Bronchus fibroblast of lung (primary cell): Measurements from ENCODE around the gene SMCO1. TPM values are rescaled to one million over a fixed set of nuclear protein-coding genes. Genes with fewer than 3 reads are reported as not detected.

Experiments used
- total RNA-seq: library from RNA; depleted of rRNA; stranded (reverse); fragments of >200 nt; gene quantifications from 2 replicates; pipeline ENCODE4 v1.2.3, GENCODE V29; 2015

The SMCO1 gene, protein sequence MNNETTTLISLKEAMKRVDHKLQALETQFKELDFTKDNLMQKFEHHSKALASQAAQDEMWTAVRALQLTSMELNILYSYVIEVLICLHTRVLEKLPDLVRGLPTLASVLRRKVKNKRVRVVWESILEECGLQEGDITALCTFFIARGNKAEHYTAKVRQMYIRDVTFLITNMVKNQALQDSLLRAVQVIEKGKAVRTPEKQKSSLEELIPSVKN
- 0.15 and 0.34 TPM in 2 replicates for total RNA-seq

DNA sequence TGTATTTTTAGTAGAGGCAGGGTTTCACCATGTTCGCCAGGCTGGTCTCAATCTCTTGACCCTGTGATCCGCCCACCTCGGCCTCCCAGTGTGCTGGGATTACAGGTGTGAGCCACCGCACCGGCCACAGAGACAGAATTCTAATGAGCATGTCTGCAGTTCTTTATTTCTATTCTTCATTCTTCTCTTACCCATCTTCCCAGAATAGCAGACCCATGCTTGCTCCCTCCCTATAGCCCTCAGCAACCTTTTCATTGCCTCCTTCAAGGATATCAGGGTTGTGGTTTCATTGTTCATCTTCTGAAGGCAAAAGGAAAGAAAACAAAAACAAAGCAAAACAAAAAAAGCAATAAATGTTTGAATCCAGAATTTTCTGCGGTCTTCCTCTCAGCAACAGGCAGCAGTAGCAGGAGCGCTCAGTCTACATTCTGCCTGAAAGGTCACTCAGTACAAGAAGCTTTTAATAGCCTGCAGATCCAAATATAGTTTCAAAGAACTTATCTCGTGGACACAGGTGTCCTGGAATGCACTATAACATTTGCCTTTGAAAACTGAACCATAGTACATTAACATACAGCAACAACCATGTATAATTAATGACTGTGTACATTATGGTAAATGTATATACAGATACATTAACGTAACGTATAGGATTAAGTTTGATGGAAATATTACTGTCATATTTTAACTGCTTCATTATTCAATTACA lies at the start of gene SMCO1:
SMCO1 (minus strand) TSS at position 434 of the 709 bp plus-strand sequence; CDS start at position 297, 137 bp downstream.

DNA sequence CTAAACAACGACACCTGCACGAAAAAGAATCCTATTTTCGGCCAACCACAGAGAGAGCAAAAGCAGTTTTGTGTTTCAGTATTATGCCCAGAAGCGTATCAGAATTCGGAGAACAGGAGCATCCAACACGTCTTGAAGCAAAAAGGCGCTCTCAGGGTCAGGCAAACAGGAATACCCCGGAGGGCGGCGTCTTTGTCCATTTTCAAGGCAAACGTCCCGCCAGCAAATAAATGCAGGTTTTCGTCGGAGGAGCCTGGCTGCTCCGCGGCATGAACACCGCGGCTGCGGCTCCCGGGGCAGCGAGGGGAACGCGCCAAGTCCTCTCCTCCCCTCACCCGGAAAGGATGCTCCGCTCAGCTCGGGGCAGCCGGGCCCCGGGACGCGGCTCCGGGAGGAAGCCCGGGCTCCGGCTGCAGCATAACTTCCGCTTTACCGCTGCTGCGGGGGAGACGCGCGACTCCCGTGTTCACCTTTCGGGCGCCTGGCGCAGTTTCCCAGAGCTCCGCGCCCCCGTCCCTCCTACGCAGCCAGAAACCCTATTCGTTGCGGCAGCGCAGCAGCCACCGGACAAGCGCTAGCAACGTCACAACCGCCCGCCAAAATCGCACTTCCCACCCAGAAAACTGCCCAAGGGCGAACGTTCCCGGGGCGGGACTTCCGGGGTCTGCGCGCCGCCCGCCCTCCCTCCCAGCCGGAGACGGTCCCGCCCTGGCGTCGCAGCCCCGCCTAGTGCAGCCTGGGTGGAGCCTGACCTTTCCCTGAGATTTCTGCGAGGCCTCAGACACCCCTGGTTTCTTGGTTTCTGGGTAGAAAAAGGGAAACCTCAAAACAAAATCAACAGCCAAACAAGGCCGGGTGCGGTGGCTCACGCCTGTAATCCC lies 11.7 kb downstream of the SMCO1 start, which contains the start of gene RNF168:
RNF168 (minus strand) TSS at position 573 of the 881 bp plus-strand sequence. CDS start 595 bp downstream, outside the sequence.

Other genes with a start within 250 kb of the SMCO1 start
- gene PCYT1A, start 227.6 kb downstream of the SMCO1 start, total RNA-seq, result 55.0 and 60.2 TPM in 2 replicates
- 19.5 and 20.3 TPM in 2 replicates for gene DYNLT2B, start 197.1 kb downstream of the SMCO1 start, total RNA-seq
- 0.45 TPM in 1 of 2 replicates, not detected in the other for gene TM4SF19, start 177.0 kb downstream of the SMCO1 start, total RNA-seq
- 5.4 and 6.1 TPM in 2 replicates for gene UBXN7, start 82.9 kb downstream of the SMCO1 start, total RNA-seq
- gene RNF168, start 11.6 kb downstream of the SMCO1 start, total RNA-seq, result 9.8 and 10.8 TPM in 2 replicates
- 6.7 and 7.2 TPM in 2 replicates for gene WDR53, start 53.2 kb upstream of the SMCO1 start, total RNA-seq
- gene FBXO45, start 53.3 kb upstream of the SMCO1 start, total RNA-seq, result 4.6 and 5.2 TPM in 2 replicates
- gene NRROS, start 124.3 kb upstream of the SMCO1 start, total RNA-seq, result under 0.01 and 0.17 TPM in 2 replicates
- gene CEP19, start 196.9 kb upstream of the SMCO1 start, total RNA-seq, result 0.89 and 1.0 TPM in 2 replicates
- 19.3 and 26.6 TPM in 2 replicates for gene PIGX, start 197.0 kb upstream of the SMCO1 start, total RNA-seq
- gene PAK2, start 224.5 kb upstream of the SMCO1 start, total RNA-seq, result 21.4 and 29.3 TPM in 2 replicates